Stomach (tissue), 4 donors: Measurements from ENCODE around the gene CFAP46.

Source experiments
- CTCF ChIP-seq, 7 experiments: fragments of 450-650 bp in 4 of 7; fragments of 200-600 bp in 3 of 7; sonication (generic) in 3 of 7; IDR thresholded peaks; one replicate each; pipeline ENCODE4 v1.5.1; 2016 to 2019; ENCODE audit warnings: antibody characterized with exemption in 7 of 7, control low read depth in 2 of 7, mild to moderate bottlenecking in 1 of 7
- POLR2AphosphoS5 ChIP-seq, 3 donors: sonication (generic); formaldehyde crosslinking; IDR thresholded peaks; one replicate each; pipeline ENCODE4 v1.6.1; 2016; ENCODE audit warnings: antibody characterized with exemption in 3 of 3

- TF ChIP-seq CTCF (IDR thresholded peaks at IDR 0.05) (no peak), POLR2AphosphoS5 (IDR thresholded peaks at IDR 0.05) (no peak)
These were observed 49.5 kb upstream of the CFAP46 start for GRCh38 chr10:132991706-132992432.
